GM19395 (cell line): ENCODE results near the gene HSD17B14.
"Not testable (repeated sequence)": the region's sequence is repeated elsewhere in the genome, so short reads cannot be mapped to it uniquely, and the experiment has no call there.

Source experiments
- ATAC-seq: cut with Tn5 transposase; IDR thresholded peaks from one replicate; pipeline ENCODE4 v1.9.1; 2021; ENCODE audit warnings: mild to moderate bottlenecking, moderate library complexity; ENCODE audit not compliant: unreplicated experiment

Gene HSD17B14

GRCh38 chr19:48799358-48800300 is 36.7 kb downstream of the HSD17B14 start:
- no peak for ATAC-seq

- no peak for ATAC-seq
These were observed 37.4 kb downstream of the HSD17B14 start for GRCh38 chr19:48798937-48799336.

- ATAC-seq: no peak
These were observed 39.2 kb downstream of the HSD17B14 start for GRCh38 chr19:48797103-48797502.

GRCh38 chr19:48796298-48797083 is 39.8 kb downstream of the HSD17B14 start:
- ATAC-seq: no peak

GRCh38 chr19:48795685-48796070 is 40.6 kb downstream of the HSD17B14 start:
- no peak for ATAC-seq

- ATAC-seq: peak; percentile 75
These were observed 41.1 kb downstream of the HSD17B14 start for GRCh38 chr19:48795055-48795684.

- no peak for ATAC-seq
These were observed 42.0 kb downstream of the HSD17B14 start for GRCh38 chr19:48794291-48794690.

- no peak for ATAC-seq
These were observed 43.0 kb downstream of the HSD17B14 start for GRCh38 chr19:48793271-48793670.

- not testable (repeated sequence) for ATAC-seq
These were observed 49.0 kb downstream of the HSD17B14 start for GRCh38 chr19:48787331-48787730.

GRCh38 chr19:48786422-48786821 is 49.9 kb downstream of the HSD17B14 start:
- not testable (repeated sequence) for ATAC-seq

- no peak for ATAC-seq
These were observed 51.8 kb downstream of the HSD17B14 start for GRCh38 chr19:48784527-48784926.

GRCh38 chr19:48780631-48781391 is 55.5 kb downstream of the HSD17B14 start:
- ATAC-seq: no peak

- ATAC-seq: no peak
These were observed 56.7 kb downstream of the HSD17B14 start for GRCh38 chr19:48779636-48780035.

GRCh38 chr19:48777720-48778119 is 58.6 kb downstream of the HSD17B14 start:
- ATAC-seq: no peak

GRCh38 chr19:48777139-48777538 is 59.2 kb downstream of the HSD17B14 start:
- no peak for ATAC-seq

GRCh38 chr19:48772503-48772953 is 63.8 kb downstream of the HSD17B14 start:
- no peak for ATAC-seq

- no peak for ATAC-seq
These were observed 65.4 kb downstream of the HSD17B14 start for GRCh38 chr19:48770734-48771472.

- no peak for ATAC-seq
These were observed 66.0 kb downstream of the HSD17B14 start for GRCh38 chr19:48770266-48770665.

GRCh38 chr19:48768994-48769713 is 67.1 kb downstream of the HSD17B14 start:
- ATAC-seq: no peak
